GM18511 (cell line): ENCODE data around the gene TOX2.
A peak's percentile ranks its signal among the peaks of the same experiment; 100 is the strongest.

Source experiments
- ATAC-seq: cut with Tn5 transposase; IDR thresholded peaks from one replicate; pipeline ENCODE4 v1.9.1; 2021; ENCODE audit warnings: mild to moderate bottlenecking, moderate library complexity; ENCODE audit not compliant: unreplicated experiment

TOX2 gene

GRCh38 chr20:43955750-43956191, 41.1 kb downstream of the TOX2 start:
- no peak for ATAC-seq

- no peak for ATAC-seq
These were observed 42.7 kb downstream of the TOX2 start for GRCh38 chr20:43957392-43957791.

GRCh38 chr20:43958626-43959025, 44.0 kb downstream of the TOX2 start:
- ATAC-seq = no peak

- no peak for ATAC-seq
These were observed 44.6 kb downstream of the TOX2 start for GRCh38 chr20:43959079-43959919.

- no peak for ATAC-seq
These were observed 45.2 kb downstream of the TOX2 start for GRCh38 chr20:43959920-43960227.

- ATAC-seq = no peak
These were observed 45.6 kb downstream of the TOX2 start for GRCh38 chr20:43960231-43960630.

GRCh38 chr20:43961116-43961515, 46.5 kb downstream of the TOX2 start:
- no peak for ATAC-seq

GRCh38 chr20:43961541-43962471, 47.2 kb downstream of the TOX2 start:
- ATAC-seq = no peak

GRCh38 chr20:43962530-43962929, 47.9 kb downstream of the TOX2 start:
- no peak for ATAC-seq

GRCh38 chr20:43963233-43963632, 48.6 kb downstream of the TOX2 start:
- ATAC-seq = no peak

- ATAC-seq = peak; percentile 81
These were observed 49.5 kb downstream of the TOX2 start for GRCh38 chr20:43963872-43964791.

GRCh38 chr20:43968341-43969000, 53.8 kb downstream of the TOX2 start:
- no peak for ATAC-seq

GRCh38 chr20:43969028-43969447, 54.4 kb downstream of the TOX2 start:
- no peak for ATAC-seq

GRCh38 chr20:43969501-43970182, 55.0 kb downstream of the TOX2 start:
- no peak for ATAC-seq

- ATAC-seq = no peak
These were observed 56.6 kb downstream of the TOX2 start for GRCh38 chr20:43971267-43971666.

GRCh38 chr20:43972051-43972450, 57.4 kb downstream of the TOX2 start:
- no peak for ATAC-seq

- no peak for ATAC-seq
These were observed 58.0 kb downstream of the TOX2 start for GRCh38 chr20:43972692-43973091.

- no peak for ATAC-seq
These were observed 58.6 kb downstream of the TOX2 start for GRCh38 chr20:43973231-43973630.

GRCh38 chr20:43973671-43974450, 59.2 kb downstream of the TOX2 start:
- ATAC-seq = no peak
